Cerebellar cortex (tissue), 1 donor: ENCODE results near the gene CAPN14.
A peak's percentile ranks its signal among the peaks of the same experiment; 100 is the strongest.

Experiments used
- DNase-seq: peaks from one replicate; pipeline ENCODE4 v3.0.0-alpha.2; 2015; ENCODE audit warnings: low spot score

CAPN14 gene

GRCh38 chr2:31140151-31140550 is 77.2 kb downstream of the CAPN14 start:
- DNase-seq: peak; percentile 72

- no peak for DNase-seq
Measured at GRCh38 chr2:31139671-31140070, 77.6 kb downstream of the CAPN14 start.

GRCh38 chr2:31138037-31138962 is 79.0 kb downstream of the CAPN14 start, which contains the start of gene GALNT14:
Gene GALNT14 (minus strand): TSS chr2:31138440. CDS start chr2:31138086, 354 bp downstream.
- no peak for DNase-seq

- DNase-seq: no peak
Measured at GRCh38 chr2:31137211-31138036, 79.9 kb downstream of the CAPN14 start.

- DNase-seq: no peak
Measured at GRCh38 chr2:31136732-31137131, 80.6 kb downstream of the CAPN14 start.

GRCh38 chr2:31136000-31136399 is 81.3 kb downstream of the CAPN14 start:
- no peak for DNase-seq

GRCh38 chr2:31134480-31134879 is 82.8 kb downstream of the CAPN14 start:
- DNase-seq: no peak

- no peak for DNase-seq
Measured at GRCh38 chr2:31132786-31133185, 84.5 kb downstream of the CAPN14 start.

- no peak for DNase-seq
Measured at GRCh38 chr2:31131871-31132270, 85.4 kb downstream of the CAPN14 start.

GRCh38 chr2:31129375-31130171 is 87.7 kb downstream of the CAPN14 start:
- no peak for DNase-seq

GRCh38 chr2:31127931-31128330 is 89.4 kb downstream of the CAPN14 start:
- no peak for DNase-seq

- DNase-seq: no peak
Measured at GRCh38 chr2:31125918-31126695, 91.2 kb downstream of the CAPN14 start.

- DNase-seq: no peak
Measured at GRCh38 chr2:31124904-31125303, 92.4 kb downstream of the CAPN14 start.
